ENCODE data around the gene PHF21B.
"Not testable (repeated sequence)": the region's sequence is repeated elsewhere in the genome, so short reads cannot be mapped to it uniquely, and the experiment has no call there.

The PHF21B gene

DNA sequence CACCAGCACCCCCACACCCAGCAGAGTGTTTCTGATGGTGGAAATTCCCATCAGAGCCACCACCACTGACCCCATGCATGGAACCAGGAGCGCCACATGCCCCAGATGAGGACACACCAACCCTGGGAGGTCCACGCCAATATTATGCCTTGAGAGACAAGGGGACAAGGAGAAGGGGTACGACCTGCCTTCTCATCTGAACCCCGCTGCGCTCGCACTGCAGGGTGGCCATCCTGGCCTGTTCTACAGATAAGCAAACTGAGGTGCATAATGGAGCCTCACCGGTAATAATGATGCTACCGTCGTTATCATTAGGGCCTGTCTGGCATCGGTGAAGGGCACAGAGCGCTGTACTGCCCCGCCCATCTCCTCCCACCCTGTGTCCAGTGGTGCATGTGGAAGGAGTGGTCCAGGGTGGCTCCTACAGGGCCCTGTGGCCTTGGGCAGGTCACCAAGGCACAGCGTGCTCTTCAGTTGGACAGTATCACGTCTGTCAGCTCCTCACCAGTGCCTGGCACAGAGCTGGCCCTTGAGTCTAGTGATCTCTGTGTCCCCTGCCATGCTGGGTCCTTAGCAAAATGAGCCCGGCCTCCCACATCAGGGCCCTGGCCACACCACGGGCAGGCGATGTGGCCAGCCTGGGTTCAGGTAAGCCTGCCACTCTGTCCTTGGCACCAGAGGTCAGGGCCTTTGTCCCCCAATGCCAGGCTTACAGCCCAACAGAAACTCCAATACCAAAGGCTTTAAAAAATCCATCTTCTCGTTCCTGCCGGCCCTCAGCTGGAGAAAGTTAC is 92.2 kb downstream of the PHF21B start:
- DNase-seq (ENCODE audit: low spot score): no peak

- DNase-seq (ENCODE audit: low spot score): no peak
Measured at GRCh38 chr22:44916281-44917231, 93.2 kb downstream of the PHF21B start.

DNA sequence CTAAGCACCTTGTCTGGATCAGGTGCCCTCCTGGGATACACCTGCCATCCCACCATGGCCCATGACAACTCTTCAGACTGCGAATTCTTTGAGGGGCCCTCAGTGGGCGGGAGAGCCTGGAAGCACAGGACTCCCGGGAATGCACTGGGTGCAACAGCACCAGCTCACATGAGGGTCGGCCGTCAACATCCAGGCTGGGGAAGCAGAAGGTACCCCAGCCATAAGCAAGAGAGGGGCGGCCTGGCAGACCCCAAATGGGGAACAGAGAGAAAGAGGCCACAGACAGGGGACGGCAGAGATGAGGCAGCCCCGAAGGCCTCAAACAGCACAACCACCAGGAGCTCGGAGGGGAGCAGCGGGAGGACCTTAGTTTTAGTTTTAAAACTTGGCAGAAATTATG is 94.4 kb downstream of the PHF21B start:
- no peak for DNase-seq (ENCODE audit: low spot score)

DNA sequence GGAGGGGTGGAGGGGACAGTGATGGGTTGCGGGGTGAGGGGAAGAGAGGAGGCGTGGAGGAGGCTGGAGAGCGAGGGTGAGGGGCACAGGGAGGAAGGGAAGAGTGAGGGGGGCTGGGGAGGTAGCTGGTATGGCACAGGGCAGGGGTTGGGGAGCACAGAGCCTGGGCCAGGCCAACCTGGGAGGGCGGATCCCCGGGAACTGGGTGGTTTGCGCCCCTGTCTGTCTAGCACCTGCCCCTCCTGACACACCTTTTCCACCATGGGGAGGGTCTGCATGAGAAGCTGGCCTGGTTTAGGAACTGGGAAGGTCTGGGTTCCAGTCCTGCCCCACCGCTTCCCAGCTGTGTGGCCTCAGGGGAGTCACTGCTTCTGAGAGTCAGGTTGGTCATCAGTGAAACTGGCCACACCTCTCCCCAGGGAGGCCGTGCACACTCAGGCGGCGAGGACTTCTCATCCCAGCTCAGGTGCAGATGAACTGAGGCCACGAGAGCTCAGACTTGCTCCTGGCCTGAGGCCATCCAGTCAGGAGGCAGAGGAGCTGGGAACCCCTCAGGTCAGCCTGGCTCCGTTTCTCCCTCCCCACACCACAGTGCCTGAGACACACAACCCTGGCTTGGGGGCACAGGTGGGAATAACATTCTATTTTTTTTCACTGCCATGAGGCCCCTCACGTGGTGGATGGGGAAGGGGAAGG is 95.6 kb downstream of the PHF21B start:
- DNase-seq (ENCODE audit: low spot score): no peak

DNA sequence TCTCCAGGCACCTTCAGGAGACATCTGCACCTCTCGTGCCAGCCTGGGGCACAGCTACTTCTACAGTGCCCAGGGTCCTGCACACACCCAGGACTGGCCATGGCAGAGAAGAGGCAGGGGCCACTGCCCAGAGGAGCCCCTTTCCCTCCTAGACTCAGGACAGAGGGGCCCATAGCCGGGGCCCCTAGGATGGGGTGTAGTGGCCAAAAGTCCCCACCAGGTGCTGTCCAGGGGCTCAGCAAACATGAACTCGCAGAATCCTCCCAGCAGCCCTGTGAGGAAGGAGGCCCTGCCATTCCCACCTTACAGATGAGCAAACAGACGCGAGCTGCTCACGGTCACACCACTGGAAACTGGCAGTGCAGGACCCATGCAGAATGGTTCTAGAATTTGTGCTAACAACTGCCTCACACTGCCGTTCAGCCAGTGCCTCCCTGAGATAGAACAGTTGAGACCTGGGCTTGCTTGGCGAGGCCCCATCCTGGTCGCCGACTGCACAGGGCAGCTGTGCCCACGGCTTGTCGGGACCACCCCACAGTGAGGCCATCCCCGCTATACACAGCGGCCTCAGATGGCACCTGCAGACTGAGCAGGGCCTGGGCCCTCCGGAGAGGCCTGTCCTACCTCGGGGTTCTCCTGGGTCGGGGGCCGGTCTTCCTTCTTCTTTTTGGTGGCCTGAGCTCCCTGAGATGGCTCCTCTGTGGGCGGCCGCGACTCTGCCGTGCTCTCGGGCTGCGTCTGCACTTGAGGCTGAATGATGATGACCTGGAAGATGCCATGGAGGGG is 96.4 kb downstream of the PHF21B start:
- DNase-seq (ENCODE audit: low spot score): no peak

GRCh38 chr22:44909241-44909640 is 100.6 kb downstream of the PHF21B start:
- no peak for DNase-seq (ENCODE audit: low spot score)

DNA sequence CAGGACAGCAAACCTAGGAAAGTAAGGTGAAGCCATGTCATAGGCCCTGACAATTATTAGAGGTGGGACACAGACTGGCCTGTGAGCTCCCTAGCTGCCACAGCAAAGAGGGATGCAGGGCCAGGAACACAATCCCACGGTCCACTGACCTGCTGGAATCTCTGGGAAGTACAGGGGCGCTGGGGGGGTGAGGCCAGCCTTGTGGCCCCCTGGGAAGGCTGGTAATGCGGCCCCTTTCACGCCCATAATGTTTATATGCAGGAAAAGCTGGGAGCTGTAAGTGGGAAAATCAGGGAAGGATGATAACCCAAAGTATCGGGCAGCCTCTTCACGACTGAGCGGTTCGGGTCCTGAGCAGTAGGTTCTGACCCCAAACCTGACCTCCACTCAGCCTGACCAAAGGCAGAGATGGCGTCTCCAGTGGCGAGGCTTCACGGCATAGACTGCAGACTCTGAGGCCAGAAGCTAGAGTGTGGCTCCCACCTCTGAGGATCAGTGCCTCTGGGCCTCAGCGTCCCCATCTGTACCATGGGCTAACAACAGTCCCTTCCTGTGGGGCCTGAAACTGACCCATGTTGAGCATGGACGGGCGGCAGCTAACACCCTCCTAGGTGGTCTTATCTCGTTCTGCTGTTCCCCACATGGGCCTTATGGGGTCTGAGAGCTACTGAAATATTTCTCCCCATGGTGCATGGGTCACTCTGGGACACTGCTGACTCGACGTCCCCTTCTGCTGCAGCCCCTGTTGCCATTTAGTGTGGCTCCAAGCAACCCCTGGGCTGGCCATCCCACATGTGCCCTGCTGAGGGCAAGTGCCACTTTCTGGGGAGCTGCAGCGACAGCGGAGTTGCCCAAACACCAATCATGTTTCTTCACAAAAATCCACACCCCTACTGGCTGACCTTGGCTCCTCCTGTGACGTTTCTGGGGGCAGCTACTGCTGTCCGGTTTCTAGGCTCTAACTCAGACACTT is 101.8 kb downstream of the PHF21B start:
- no peak for DNase-seq (ENCODE audit: low spot score)

GRCh38 chr22:44906999-44907644 is 102.7 kb downstream of the PHF21B start:
- DNase-seq (ENCODE audit: low spot score): no peak

DNA sequence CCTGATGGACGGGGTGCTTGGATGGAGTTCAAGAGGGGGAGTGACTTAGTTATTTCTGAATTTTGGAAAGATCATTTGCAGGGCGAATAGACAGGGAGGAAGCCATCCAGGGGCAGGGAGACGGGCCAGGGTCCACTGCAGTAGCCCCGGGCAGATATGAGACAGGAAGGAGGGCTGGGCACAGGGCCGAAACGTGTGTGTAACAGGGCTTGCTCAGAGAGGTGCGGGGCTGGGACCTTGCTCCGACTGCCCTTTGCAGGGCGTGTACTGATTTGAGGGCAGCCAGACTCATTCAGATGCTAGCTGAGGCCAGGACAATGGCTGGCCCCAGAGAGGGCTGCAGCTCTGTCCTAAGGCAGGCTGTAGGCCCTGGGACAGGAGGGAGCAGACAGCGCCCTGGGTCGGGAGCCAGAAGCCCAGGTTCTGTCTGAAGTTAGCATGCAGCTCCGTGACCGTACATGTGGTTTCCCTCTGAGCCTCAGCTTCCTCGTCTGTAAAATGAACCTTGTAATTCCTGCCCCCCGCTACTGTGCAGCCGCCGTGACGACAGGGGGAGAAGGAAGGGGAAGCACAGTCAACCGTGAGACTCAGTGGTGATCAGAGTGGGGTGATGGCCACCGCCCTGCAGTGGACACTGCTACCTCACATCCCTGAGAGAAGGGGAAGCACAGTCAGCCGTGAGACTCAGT is 103.4 kb downstream of the PHF21B start:
- DNase-seq (ENCODE audit: low spot score): no peak

DNA sequence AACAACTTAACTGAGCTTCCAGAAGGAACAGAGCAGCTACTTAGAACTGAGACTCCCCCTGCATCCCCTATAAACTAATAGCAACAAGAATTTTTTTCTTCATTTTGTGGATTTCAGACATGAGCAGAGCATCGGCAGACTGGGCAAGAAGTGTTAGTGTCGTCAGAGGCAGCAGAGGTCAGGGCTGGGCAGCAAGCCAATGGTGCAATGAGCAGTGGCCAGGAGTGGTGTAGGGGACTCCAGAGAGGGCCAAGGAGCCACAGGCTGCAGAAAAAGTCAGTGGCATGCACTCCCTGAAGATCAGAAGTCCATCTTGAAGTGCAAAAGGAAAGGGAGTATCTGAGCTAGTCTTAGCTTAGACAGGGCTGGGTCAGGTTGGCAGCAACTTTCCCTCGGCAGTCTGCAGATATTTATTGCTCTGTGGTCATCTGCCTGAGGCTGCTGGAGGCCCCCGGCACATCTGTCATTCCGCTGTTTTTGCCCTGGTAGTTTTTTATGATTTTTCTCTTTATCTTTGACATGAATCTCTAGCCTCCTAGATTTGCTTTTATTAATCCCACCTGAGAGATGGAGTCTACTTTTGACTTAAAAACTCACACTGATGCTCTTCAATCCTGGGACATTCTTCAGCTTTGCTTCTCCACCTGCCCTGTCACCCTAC is 105.2 kb downstream of the PHF21B start:
- DNase-seq (ENCODE audit: low spot score): not testable (repeated sequence)

DNA sequence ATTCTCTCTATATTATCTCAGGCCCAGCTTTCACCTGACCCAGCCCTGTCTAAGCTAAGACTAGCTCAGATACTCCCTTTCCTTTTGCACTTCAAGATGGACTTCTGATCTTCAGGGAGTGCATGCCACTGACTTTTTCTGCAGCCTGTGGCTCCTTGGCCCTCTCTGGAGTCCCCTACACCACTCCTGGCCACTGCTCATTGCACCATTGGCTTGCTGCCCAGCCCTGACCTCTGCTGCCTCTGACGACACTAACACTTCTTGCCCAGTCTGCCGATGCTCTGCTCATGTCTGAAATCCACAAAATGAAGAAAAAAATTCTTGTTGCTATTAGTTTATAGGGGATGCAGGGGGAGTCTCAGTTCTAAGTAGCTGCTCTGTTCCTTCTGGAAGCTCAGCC is 106.6 kb downstream of the PHF21B start:
- DNase-seq (ENCODE audit: low spot score): not testable (repeated sequence)

GRCh38 chr22:44901301-44901700 is 108.5 kb downstream of the PHF21B start:
- no peak for DNase-seq (ENCODE audit: low spot score)

- no peak for DNase-seq (ENCODE audit: low spot score)
Measured at GRCh38 chr22:44898236-44898635, 111.6 kb downstream of the PHF21B start.

GRCh38 chr22:44895296-44896055 is 114.3 kb downstream of the PHF21B start:
- no peak for DNase-seq (ENCODE audit: low spot score)

- no peak for DNase-seq (ENCODE audit: low spot score)
Measured at GRCh38 chr22:44894782-44895181, 115.0 kb downstream of the PHF21B start.

- DNase-seq (ENCODE audit: low spot score): no peak
Measured at GRCh38 chr22:44894321-44894720, 115.5 kb downstream of the PHF21B start.

GRCh38 chr22:44893731-44894080 is 116.1 kb downstream of the PHF21B start:
- DNase-seq (ENCODE audit: low spot score): no peak
